Fibroblast of skin of back (primary cell): ENCODE results near the gene BICD2.

Experiments used
- DNase-seq: peaks from one replicate; pipeline ENCODE4 v3.0.0-alpha.2; 2013

Gene BICD2

GRCh38 chr9:92726971-92727715 lies 37.5 kb downstream of the BICD2 start:
- peak; percentile 35 for DNase-seq

GRCh38 chr9:92726348-92726747 lies 38.3 kb downstream of the BICD2 start:
- DNase-seq, result no peak

- DNase-seq, result no peak
These were observed 38.9 kb downstream of the BICD2 start for GRCh38 chr9:92725766-92726165.

- DNase-seq, result no peak
These were observed 39.4 kb downstream of the BICD2 start for GRCh38 chr9:92725266-92725545.

- DNase-seq, result no peak
These were observed 39.9 kb downstream of the BICD2 start for GRCh38 chr9:92724528-92725265.

- no peak for DNase-seq
These were observed 40.8 kb downstream of the BICD2 start for GRCh38 chr9:92723801-92724323.

GRCh38 chr9:92723299-92723625 lies 41.4 kb downstream of the BICD2 start:
- DNase-seq, result peak; percentile 49

- no peak for DNase-seq
These were observed 42.0 kb downstream of the BICD2 start for GRCh38 chr9:92722386-92723298.

GRCh38 chr9:92721548-92721947 lies 43.1 kb downstream of the BICD2 start:
- no peak for DNase-seq

GRCh38 chr9:92720807-92721535 lies 43.7 kb downstream of the BICD2 start:
- DNase-seq, result no peak

GRCh38 chr9:92720209-92720765 lies 44.3 kb downstream of the BICD2 start:
- DNase-seq, result no peak

- no peak for DNase-seq
These were observed 45.5 kb downstream of the BICD2 start for GRCh38 chr9:92719028-92719647.

- no peak for DNase-seq
These were observed 46.3 kb downstream of the BICD2 start for GRCh38 chr9:92718086-92719001.

GRCh38 chr9:92717201-92718085 lies 47.2 kb downstream of the BICD2 start:
- no peak for DNase-seq

- peak; percentile 36 for DNase-seq
These were observed 48.1 kb downstream of the BICD2 start for GRCh38 chr9:92716557-92716956.

GRCh38 chr9:92715488-92716231 lies 49.0 kb downstream of the BICD2 start:
- DNase-seq, result no peak

GRCh38 chr9:92714787-92715487 lies 49.7 kb downstream of the BICD2 start:
- DNase-seq, result no peak

GRCh38 chr9:92714016-92714415 lies 50.6 kb downstream of the BICD2 start:
- no peak for DNase-seq
